Glomerular visceral epithelial cell (primary cell): Measurements from ENCODE around the gene DIPK1B.

Experiments
- DNase-seq: peaks from one replicate; pipeline ENCODE4 v3.0.0-alpha.2; 2016; ENCODE audit errors: extremely low spot score

Gene DIPK1B

DNA sequence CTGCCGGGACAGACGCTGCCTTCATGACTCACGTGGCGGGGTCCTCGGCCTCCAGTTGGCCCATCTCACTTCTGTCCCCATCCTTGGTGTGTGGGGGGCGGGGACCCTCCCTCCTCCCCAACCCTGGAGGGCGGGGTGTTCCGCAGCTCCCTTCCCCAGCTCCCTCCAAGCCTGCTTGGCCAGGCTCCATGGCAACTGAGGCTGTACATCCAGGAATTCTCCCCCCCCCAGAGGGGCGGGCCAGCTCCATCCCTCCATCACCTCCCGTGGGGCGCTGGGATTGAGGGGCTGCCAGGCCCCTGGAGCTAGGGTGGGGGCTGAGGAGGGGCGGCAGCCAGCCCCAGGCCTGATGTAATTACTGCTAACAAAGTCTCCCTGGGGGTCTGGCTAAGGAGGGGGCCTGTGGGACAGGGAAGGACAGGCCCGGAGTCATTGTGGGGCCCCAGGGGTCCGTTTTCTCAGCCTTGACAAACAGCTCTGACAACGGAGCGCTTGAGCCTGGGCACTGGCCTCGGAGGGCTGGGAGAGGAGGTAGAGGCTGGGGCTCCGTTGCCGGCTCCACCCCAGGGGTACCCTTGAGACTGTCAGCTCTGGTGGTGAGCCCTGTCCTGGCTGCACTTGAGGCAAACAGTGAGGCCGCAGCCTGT, 8.0 kb downstream of the DIPK1B start:
- DNase-seq = no peak

DNA sequence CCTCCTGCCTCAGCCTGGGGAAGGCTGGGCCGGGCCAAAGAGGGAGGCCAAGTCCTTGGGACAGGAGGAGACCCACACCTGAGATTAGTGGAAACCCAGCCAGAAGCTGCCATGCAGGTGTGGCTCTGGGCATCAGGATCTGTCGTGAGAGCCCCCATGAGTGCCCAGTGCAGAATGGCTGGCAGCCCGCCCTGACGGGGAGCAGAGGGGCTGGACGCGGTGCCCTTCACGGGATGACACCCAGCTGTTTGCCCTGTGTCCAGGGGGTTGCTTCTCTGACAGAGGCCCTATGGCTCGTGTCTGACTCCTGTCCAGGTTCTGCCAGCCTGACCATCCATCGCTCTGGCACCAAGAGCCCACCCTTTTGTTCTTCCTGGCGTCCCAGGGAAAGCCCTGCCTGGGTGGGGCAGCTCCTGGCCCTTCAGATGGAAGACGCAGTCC, 8.5 kb downstream of the DIPK1B start:
- no peak for DNase-seq

DNA sequence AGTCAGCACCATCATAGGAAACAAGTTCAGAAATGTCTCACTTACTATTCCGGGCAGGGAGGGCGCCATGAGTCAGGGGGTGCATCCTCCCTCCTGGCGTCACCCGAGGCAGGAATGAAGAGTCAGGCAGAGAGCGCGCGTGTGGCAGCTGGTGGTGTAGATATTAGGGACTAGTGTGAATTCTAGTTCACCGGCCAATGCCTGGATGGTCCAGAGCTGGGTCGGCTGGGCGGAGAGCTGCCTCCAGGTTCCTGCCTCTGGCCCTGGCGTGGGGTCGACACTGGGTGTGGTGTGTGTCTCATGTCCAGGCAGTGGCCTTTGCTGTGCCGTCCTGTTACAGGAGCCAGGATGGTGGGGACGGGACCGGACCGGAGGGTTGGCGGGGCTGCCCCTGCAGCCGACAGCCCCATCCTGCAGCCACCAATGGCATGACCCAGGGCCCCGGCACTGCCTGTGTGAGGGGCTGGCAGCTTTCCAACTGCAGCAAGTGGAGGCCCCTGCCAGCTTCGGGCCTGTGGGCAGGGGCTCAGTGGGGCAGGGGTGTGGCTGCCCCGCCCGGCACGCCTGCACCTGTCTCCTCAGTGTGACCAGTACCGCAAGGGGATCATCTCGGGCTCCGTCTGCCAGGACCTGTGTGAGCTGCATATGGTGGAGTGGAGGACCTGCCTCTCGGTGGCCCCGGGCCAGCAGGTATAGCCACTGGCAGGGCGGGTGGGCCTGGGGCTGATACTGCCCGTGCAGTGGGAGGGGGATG, 9.1 kb downstream of the DIPK1B start:
- no peak for DNase-seq

DNA sequence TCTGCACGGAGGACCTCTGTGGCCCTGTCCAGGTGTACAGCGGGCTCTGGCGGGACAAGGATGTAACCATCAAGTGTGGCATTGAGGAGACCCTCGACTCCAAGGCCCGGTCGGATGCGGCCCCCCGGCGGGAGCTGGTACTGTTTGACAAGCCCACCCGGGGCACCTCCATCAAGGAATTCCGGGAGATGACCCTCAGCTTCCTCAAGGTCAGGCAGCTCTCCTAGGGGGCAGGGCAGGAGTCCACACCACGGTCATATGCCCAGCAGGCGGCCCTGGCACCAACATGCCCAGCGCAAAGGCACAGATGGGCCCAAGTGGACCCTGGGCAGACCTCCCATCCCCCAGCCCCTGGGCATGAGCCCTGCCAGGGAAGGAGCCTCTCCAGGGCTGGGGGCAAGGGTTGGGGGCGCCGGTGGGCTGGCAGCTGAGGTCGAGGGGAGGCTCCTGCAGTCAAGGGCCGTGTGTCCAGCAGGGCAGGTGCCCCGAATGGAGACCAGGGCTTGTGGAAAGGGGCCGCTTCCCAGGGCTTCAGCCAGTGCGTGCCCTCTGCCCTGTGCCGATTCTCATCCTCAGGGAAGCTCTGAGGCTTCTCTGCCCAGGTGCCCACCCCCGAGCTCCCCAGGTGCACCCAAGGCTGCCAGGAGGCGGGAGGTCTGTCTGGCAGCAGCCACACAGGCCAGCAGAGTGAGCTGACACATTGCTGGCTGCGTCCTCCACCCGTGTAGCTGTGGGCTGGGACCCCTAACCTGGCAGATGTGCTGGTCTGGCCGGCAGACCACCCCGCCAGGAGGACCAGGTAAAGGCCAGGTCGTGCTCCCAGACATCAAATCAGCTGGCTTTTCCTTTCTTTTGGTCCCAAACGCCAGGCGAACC, 10.0 kb downstream of the DIPK1B start:
- no peak for DNase-seq

DNA sequence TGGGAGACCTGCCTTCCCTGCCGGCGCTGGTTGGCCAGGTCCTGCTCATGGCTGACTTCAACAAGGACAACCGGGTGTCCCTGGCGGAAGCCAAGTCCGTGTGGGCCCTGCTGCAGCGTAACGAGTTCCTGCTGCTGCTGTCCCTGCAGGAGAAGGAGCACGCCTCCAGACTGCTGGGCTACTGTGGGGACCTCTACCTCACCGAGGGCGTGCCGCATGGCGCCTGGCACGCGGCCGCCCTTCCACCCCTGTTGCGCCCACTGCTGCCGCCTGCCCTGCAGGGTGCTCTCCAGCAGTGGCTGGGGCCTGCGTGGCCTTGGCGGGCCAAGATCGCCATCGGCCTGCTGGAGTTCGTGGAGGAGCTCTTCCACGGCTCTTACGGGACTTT, 10.6 kb downstream of the DIPK1B start:
- no peak for DNase-seq

DNA sequence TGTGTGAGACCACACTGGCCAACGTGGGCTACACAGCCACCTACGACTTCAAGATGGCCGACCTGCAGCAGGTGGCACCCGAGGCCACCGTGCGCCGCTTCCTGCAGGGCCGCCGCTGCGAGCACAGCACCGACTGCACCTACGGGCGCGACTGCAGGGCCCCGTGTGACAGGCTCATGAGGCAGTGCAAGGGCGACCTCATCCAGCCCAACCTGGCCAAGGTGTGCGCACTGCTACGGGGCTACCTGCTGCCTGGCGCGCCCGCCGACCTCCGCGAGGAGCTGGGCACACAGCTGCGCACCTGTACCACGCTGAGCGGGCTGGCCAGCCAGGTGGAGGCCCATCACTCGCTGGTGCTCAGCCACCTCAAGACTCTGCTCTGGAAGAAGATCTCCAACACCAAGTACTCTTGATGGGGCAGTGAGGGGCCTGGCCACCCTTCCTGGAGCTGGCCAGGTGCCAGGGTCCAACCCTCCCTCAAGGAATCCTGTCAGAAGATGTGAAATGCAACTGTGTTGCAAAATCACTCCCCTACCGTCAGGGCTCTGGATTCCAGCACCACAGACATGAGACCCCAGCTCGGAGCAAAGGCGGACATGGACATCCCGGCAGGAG, 11.1 kb downstream of the DIPK1B start:
- DNase-seq = no peak

DNA sequence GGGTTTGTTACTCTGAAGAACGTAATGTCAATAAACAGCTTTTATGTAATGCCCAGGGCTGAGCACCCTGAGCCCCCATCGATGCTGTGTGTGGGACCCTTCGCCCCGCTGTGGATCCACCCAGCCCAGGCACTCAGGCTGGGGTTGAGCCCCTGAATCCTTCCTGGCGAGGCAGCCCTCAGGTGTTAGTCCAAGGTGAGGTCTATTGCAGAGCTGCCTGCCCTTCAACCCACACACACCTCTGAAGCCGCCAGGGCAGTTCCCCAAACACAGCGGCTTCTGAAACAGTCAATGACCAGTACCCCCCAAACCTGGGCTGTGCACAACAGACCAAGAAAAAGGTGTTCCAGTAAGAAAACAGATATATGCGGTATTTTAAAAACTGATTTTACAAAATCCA, 11.6 kb downstream of the DIPK1B start:
- no peak for DNase-seq

DNA sequence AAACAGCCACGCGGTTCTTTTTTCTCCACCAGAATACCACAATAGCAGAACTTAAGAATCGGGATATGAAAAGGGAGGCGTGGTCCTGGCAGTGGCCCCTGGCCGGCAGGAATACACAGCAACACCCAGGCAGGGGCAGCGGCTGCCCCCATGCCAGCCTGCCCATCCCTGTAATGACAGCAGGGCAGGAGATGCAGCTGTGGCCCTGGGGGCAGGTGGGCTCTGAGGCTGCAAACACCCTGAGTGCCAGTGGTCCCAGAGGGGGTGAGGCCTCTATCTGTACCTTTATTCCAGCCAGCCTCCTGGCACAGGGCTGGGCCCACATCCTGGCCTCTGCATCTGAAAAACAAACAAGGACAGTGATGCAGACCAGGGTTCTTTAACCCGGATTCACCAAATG, 12.4 kb downstream of the DIPK1B start:
- DNase-seq = no peak

DNA sequence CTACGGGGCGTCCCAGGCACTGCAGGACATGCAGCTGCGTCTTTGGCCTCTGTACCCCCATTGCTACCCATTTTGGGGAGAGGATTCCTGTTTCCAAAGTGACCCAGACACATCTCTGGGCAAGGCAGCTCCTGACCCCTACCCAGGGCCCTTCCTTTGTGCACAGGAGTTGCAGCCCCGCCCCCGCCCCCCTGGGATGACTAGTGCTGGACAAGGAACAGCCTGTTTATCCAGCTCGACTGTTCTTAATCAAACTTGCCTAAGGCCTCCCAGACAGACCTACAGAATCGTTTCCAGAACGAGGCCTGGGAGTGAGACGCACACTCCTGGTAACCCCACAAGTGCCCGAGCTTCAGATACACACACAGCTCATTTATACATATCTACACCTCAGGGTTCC, 13.2 kb downstream of the DIPK1B start:
- DNase-seq = no peak

DNA sequence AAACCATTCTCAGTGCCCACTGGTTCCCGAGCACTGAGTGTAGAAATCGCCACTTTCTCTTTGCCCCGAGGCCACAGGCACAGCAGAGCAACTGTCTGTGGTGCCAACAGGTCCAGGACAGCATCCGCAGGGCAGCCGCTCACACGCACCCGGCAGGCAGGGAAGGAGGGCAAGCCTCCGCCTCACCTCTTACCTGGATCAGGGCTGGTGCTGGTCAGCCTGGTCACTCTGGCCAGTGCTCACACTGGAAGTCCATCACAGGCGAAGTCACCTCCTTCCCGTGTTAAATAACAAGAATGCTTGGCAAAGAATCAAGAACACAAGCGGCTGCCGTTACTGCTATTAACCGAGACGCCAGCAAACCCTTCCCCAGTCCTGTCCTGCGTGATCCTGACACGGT, 13.7 kb downstream of the DIPK1B start:
- DNase-seq = no peak

DNA sequence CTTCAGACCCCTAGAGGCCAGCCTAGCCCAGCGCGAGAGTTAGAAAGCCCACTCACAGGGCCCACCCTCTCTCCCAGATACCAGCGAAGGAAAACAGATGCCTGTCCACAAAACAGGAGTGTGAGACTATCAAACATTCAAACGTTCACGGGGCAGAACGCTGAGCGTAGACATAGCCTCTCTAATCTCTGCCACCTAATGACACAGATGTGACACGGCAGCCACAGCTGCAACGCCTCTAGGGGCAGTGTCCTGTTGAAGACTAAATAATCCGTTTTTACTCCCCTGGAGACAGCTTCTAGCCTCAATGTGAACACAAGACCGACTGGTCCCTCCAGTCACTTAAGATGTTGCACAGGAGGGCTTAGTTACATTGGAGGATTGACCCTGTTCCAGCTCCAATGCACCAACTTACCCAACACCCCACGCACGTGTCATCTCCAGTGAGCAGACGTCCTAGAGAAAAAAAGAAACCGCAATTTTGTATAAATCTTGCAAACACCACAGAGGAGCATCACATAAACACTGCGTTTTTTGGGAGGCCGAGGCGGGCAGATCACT, 14.3 kb downstream of the DIPK1B start:
- DNase-seq = peak; percentile 25

DNA sequence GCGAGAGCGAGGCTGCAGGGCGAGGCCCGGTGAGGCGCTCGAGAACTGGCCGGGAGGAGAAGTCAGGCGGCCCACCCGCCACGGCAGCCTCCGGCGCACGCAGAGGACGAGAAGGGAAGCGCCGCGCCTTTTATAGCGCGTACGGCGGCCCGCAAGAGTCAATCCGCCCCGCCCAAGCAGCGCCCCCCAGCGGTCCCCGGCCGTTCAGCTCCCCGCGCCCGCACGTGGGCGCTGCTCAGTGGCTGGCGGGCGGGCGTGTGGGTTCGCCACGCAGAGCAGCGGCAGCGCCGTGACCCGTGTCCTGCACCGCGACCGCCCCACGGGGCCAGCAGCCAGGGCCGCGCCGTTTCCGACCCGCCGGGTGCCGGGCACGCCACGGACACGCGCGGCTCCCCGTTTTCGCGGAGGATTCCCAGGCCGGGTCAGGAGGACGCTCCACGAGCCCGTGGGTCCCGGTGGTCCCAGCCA, 15.7 kb downstream of the DIPK1B start:
- peak; percentile 91 for DNase-seq

DNA sequence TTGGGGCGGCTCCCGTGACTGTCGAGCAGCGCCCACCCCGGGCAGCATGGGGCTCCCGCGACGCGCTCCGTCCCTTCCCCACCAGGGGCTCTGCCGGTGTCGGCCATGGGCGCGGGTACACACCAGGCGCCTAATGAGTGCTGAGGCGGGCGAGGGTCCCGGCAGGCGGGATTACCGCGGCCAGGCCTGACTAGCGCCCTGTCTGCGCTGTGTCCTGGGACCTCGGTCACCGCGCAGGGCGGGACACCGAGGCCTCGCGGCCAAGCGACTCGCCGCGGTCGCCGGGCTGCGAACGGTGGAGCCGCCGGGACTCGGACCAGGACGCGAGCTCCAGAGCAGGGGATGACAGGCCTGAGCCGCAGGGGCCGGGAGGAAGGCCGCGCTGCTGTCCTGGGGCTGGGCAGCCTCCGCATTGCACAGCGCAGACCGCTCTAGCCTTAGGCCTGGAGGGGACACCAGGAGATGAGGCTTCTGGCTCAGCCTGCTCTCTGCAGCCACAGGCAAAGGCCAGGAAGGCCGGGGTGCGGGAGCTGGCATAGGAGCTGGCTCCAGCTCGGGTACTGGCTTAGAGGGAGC, 16.3 kb downstream of the DIPK1B start:
- DNase-seq = no peak

DNA sequence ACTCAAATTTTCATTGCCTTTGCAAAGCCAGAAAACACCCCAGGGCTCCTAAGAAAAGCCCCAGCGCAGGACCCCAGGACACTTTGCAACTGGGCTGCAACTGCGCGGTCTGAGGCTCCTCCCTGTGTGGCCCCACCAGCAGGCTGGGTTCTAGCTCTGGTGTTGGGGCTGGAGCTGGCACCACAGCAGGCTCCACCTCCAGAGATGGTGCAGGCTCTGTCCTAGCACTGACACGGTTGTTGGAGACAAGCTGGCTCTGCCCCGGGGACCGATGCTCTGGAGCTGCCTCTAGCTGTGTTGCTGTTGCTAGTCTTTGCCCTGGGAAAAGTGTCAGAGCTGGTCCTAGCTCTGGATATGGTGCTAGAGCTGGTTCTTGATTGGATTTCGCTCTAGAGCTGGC, 16.8 kb downstream of the DIPK1B start:
- DNase-seq = no peak

DNA sequence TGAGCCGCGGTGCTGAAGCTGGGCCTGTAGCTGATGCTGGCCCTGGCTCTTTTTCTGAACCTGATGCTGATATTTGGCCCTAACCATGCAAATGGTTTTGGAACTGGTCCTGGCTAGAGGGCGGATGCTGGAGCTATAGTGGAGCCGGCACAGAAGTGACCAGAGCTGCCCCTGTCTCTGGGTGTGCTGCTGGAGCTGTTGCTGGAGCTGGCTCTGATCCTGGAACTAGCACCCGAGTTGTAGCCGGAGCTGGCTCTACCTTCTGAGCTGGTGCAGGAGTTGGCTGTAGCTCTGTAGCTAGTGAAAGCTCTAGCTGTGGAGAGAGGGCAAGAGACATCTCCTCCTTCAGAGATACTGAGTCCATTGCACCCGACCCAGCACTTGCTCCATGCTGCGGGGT, 17.6 kb downstream of the DIPK1B start:
- DNase-seq = no peak

DNA sequence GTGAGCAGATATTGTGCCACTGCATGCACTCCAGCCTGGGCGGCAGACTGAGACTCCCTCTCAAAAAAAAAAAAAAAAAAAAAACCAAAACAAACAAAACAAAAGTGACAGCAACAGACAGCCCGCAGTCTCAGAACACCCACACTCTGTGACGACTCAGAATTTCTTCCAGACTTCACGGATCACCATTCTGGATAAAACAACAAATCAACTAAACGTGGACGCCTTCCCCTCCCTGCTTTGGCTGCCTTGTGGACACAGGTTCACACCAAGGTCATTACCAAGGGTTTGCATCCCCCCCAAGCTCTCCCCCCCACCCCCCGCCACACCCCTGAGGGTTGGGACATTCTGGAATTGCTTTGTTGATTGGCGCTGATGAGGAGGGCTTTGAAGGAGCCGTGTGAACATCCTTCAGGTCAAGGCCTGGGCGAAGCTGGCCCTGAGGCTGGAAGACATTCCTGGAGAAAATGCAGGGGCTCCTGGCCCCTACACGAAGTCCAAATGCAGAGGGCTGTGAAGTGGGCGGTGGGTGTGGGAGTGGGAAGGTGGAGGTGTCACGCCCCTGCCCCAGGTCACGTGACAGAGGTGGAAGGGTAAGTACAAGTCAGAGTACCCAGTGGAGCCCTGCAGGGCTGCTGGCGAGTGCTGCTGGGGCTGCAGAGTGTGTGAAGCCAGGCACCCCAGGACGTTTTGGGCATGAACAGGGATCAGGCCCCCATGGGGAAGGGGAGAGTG, 20.2 kb downstream of the DIPK1B start:
- DNase-seq = no peak

DNA sequence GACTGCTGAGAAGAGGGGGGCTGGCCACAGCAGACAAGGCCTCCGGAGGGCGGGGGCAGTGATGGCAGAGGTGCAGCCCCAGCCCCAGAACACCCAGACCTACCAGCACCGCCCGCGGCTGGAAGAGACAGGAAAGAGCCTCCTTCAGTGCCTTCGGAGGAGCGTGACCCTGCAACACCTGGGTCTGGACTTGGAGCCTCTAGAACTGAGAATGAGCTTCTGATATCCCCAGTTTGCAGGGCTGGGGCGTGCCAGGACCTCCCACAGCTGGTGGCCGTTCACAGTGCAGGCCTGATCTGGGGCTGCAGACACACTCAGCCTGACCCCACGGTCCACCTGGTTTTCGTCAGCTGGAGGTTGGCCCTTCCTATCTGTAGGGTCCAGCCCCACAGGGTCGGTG, 21.2 kb downstream of the DIPK1B start:
- DNase-seq = no peak

DNA sequence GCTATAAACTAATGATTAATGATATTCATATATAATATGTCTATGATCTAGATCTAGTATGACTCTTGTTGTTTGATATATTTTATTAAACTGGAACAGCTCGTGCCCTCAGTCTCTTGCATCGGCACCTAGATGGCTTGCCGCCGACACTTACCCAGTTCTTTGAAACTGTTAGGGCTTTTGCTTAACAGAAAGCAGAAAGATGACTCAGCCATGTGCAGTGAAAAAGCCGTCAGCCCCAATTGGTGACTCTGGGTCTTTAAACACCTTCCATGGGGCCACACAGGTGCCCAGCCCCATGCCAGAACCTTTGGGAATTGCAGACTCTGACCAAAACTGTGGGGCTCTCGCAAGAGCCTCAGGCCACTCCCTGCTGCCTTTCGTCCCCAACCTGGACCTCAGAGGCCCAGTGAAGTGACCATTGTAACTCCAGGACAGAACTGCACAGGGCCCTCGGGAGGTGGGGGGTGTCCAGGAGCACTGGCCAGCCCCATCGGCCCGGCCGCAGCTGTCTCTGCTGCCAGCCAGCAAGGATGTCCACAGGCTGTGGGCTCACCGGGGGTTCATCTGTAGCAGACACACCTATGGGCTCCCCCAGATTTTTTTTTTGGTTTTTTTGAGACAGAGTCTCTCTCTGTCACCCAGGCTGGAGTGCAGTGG, 22.6 kb downstream of the DIPK1B start:
- DNase-seq = no peak

DNA sequence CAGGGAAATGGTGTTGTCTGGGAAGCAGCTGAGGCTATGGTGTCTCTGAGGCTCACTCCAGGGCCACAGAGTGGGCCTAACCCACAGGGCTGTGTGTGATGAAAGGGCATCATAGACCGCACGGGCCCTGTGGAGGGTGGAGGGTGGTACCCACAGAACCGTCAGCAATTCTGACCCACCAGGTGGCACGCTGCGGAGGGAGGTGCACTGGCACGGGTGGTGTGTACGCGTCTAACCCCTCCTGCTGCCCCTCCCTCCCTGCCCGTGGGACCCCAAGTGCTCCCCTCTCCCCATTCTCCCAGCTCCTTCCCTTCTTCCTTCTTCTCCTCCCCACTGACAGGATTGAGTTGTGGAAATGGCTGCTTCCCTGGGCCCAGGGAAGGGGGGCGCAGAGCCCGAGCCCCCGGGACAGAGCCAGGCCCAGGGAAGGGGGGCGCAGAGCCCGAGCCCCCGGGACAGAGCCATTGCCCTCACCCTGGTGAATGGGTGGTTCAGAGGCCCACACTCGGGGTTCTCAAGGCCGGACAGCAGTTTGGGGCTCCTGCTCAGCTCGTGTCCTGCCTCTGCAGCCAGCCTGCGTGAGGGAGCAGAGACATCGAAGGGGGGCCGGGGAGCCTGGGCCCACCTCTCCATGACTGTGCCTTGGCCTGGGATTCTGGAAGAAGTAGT, 23.6 kb downstream of the DIPK1B start:
- no peak for DNase-seq

DNA sequence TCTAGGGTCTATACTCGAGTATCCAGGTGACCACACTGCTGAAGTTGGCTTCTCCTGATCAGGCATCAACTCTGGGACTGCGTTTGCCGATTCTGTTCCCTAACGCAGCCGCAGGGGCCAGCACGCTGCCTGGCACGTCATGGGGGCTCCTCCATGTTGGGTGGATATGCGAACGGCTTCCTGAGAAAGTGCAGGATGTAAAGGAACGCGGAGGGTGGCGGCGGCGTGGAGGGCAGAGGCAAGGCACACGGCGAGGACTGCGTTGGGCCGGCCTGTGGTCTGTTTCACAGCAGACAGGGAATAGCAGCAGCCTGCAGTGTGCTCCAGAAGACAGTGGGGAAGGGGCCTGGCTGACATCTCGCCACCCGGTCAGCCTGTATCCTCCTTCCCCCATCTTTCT, 26.6 kb downstream of the DIPK1B start:
- DNase-seq = no peak
